ENCODE results near the gene NUP210.

NUP210 gene

GRCh38 chr3:13372656-13373055, 47.5 kb downstream of the NUP210 start:
- no peak for DNase-seq

DNA sequence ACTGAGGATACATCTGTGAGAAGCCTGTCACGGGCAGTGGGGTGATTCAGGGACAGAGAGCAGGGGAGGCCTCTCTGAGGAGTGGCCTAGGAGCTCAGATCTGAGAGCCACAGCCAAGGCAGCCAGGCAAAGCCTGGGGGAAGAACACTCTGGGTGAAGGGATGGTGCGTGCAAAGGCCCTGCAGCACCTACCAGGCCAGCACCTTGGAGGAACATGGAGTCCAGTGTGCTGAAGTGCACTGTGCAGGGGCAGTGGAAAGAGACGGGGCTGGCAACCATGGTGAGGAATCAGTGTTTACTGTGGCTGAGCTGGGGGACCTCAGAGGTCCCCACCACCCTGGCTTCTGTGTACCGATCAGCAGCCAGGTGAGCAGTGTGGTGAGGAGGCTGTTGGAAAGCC, 48.0 kb downstream of the NUP210 start:
- DNase-seq, result no peak

GRCh38 chr3:13371100-13372075, 48.7 kb downstream of the NUP210 start:
- DNase-seq, result no peak

- DNase-seq, result no peak
Measured at GRCh38 chr3:13370609-13371008, 49.5 kb downstream of the NUP210 start.

GRCh38 chr3:13370055-13370454, 50.1 kb downstream of the NUP210 start:
- DNase-seq, result no peak

DNA sequence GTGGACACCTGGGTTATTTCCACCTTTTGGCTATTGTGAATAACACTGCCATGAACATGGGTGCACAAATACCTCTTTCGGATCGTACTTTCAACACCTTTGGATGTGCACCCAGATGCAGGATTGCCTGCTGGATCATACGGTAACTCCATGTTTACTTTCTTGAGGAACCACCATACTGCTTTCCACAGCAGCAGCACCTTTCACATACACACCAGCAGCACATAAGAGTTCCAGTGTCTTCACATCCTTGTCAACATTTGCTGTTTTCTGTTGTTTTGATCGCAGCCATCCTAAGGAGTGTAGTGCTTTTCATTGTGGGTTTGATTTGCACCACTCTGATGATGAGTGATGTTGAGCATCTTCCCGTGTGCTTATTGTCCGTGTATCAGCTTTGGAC, 51.3 kb downstream of the NUP210 start:
- DNase-seq, result no peak

GRCh38 chr3:13367728-13368127, 52.4 kb downstream of the NUP210 start:
- no peak for DNase-seq

DNA sequence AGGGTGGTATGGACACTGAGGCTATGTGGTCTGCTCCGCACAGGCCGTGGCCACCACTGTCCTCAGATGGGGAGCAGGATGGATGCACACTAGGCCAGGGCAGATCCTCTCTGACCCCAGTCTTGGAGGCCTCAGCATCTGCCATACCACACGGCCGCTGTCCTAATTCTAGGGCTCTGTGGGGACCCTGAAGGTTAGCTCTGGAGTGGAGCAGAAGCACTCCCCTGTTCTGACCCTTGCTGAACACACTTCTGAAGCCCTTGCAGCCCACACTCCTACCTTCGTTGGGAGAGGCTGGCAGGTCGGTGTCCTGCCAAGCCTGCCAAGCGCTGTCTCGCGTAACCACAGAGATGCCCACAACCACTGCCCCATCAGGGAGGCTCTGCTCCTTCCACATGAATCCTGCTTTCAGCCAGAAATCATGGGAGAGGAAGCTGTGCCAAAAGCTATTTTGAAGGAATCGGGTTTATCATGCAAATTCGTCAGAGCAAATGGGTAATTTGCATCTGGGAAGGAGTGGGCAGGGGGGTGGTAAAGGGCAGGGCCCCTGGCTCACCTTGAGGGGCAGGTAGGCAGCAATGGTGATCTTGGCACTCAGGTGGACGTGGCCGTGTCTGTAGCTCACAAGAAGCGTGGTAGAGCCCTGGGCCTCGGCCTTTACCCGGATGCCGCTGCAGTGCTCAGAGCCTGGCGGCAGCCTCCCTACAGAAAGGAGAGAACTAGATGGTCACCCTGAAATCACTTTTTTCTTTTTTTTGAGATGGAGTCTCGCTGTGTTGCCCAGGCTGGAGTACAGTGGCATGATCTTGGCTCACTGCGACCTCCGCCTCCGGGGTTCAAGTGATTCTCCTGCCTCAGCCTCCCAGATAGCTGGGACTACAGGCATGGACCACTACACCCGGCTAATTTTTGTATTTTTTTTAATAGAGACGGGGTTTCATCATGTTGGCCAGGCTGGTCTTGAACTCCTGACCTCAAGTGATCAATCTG, 54.4 kb downstream of the NUP210 start:
- DNase-seq, result no peak

DNA sequence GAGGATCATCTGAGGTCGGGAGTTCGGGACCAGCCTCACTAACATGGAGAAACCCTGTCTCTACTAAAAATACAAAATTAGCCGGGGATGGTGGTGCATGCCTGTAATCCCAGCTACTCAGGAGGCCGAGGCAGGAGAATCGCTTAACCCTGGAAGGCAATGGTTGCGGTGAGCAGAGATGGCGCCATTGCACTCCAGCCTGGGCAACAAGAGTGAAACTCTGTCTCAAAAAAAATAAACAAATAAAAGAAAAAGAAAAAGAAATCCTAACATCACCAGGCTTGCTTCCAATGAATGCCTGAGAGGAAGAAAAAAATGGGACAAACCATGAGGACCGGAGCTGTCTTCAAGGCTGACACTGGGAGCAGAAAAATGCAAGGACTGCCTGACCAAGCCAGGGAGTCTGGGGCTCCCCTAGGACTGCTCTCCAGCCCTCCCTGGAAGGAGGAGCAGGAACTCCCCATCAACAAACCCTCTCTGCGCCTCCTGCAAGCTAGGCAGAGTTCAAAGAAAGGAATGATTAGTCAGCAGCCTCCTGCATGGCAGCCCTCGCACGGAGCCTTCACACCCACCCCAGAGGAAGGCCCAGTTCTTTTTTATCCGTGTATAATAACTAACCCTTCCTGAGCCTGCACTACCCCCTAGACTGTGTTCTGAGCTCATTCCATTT, 55.4 kb downstream of the NUP210 start:
- no peak for DNase-seq

DNA sequence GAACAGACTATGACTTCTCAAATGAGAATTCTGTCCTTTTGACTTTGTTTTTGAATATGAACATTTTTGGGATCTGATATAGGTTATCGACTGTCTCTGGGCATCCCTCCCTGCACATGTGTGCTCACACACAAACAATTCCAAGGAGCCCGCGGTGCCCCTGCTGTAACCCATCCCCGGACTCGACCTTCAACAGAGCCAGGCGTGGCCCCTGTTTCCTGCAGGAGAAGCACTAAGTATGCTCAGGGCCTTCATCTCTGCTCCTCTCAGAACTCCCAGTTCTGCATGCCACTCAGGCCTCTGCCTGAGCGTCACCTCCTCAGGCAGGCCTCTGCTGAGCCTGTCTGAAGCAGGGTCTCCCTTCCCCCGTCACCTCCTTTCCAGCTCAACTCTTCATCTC, 57.6 kb downstream of the NUP210 start:
- no peak for DNase-seq

GRCh38 chr3:13359916-13360315, 60.2 kb downstream of the NUP210 start:
- DNase-seq, result no peak

DNA sequence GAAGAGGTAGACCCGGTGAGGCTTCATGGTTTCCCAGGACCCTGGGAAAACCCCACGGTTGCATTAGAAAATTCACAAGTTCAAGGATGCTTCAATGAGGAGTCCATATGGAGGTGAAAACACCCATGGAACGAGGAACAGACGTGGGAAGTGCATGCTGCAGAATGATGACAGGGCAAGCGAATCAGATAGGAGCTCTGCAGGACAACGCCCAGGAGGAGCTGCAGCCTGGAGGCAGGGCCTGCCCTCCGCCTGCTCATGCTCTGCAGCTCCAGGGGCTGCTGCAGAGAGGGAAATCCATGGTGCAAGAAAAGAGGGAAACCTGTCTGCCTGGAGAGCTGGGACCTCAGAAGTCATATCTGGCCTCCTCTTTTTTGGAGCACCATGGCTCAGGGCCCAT, 61.5 kb downstream of the NUP210 start:
- DNase-seq, result no peak

DNA sequence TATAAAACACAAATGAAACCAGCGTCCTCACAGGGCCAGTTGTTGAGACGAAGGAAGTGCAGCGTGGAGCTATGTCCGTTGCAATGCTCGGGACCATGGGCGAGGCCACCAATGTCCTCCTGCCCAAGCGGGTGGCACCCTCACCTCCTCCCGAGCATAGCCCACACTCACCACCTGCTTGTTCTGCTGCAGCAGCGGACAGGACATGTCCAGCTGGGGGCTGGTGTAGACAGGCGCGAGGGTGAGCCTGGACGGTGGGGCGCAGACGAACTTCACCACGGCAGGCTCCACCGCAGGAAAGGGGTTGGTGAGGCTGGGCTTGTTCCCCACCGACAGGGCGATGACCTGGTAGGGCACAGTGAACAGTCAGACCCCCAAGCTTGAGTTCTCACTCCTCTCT, 62.1 kb downstream of the NUP210 start:
- DNase-seq, result no peak

- DNase-seq, result no peak
Measured at GRCh38 chr3:13357074-13357473, 63.0 kb downstream of the NUP210 start.

- no peak for DNase-seq
Measured at GRCh38 chr3:13353936-13354542, 66.1 kb downstream of the NUP210 start.

GRCh38 chr3:13353506-13353905, 66.6 kb downstream of the NUP210 start:
- DNase-seq, result no peak

- DNase-seq, result no peak
Measured at GRCh38 chr3:13352621-13353131, 67.4 kb downstream of the NUP210 start.

DNA sequence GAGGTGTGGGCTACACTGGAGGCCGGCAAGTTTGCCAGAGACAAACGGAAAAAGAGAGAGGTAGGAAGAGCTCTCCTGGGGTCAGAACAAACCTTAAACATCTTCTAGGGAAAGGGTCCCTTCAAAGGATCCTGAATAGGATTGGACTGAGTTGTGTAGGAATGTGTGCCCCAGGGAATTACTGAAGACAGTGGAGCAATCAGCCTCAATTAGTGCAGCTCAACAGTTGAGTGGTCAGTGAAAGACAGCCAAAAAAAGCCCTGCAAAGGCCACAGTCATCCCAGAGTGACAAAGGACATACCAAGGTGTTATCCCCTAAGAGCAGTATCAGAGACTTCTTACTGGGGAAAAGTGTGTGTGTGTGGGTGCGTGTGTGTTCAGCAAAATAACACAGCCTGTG, 70.3 kb downstream of the NUP210 start:
- DNase-seq, result no peak

DNA sequence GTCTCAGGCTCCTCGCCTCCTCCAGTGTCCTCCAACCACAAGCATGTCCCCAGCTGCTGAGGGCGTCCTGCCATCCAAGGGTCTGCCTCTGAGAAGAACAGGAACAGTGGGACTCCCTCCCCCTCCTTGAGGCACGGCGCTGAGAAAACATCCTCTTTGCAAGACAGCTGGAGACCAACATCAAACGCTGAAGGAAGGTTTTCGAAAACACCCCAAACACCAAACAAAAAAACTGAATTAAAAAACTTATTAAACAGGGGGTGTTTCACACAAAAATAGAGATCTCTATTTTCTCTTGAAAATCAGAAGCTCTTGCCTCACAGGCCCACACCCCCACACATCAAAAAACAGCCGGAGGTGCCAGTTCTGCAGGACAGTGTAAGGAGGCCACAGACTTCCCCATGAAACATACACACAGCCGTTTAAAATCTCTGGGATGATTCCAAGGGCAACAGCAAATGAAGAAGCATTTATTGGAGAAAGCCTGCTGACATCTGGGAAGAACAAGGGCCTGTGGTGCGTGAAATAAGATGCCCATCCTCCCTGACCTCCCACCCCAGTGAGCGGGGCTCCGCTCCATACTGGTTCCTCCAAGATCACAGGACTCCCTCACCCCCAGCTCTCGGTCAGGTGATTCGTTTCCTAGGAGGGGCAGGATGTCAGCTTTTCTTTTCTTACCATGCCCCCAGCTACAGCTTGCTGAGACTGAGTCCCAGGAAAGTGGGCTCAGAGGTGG, 71.3 kb downstream of the NUP210 start:
- no peak for DNase-seq

GRCh38 chr3:13348100-13348499, 72.0 kb downstream of the NUP210 start:
- no peak for DNase-seq

DNA sequence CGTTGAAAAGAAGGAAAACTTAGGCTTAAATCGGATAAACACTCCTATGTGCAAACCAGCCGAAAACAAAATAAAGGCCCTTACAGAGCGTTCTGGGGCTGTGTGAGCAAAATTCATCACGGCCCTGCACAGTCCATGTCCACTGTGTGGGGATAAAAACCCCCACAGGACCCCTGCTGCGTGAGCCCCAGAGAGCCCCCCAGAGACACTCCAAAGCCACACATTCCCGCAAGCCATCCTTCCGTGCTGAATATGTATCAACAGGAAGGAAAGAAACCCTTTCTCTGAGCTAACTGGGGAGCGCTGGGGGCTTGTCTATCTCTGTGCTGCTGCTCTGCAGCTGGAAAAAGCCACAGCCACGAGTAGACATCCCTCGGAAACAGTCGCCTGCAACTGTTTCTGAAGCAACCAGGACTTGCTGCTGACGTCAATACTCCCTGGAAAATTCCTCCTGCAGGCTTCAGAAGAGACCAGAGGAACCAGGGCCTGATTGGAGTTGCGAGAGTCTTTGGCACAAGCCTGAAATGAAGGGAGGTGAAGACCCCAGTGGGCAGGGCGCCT, 72.7 kb downstream of the NUP210 start:
- DNase-seq, result no peak

Measured in NCI-H146 (cell line).